ENCODE measurements around the gene TMEM114. TPM values are rescaled to one million over a fixed set of nuclear protein-coding genes. Genes with fewer than 3 reads are reported as not detected.
A peak's percentile ranks its signal among the peaks of the same experiment; 100 is the strongest.

TMEM114 gene
- polyA plus RNA-seq, 2 of the 4 experiments (the other 2 are of a cell fraction), result not detected

DNA sequence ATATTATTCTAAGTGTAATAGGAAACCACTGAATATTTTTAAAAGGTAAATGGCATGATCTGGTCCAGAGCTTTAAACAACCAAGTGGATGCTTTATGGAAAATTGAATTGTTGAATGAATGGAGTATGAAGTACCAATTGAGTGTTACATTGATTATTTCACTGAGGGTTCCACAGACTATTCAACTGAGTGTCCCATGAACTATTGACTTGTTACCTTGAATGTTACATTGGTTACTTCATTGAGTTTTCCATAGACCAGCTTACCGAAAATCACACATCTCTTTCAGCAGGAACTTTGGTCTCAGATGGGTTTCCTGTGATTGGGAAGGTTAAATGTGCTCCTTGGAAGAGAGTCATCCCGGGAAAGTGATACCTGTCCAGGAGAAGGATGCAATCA, 56.8 kb downstream of the TMEM114 start:
- Histone ChIP-seq H3K4me1 (no peaks in the 10 kb centered on the region), H3K27ac (no peak overlapping the region), H3K4me3 (no peak overlapping the region), H3K9me3 (no peaks in the 10 kb centered on the region), H3K4me2 (no peak overlapping the region)
- CTCF ChIA-PET, result interaction anchor here (1.6 kb wide), 1 partner anchor 9 kb away, joined by 4 read pairs; no protein-coding TSS in a partner anchor
- POLR2A ChIA-PET, result no interaction called here
- DNase-seq (ENCODE audit: low read depth in 1 of 2, low spot score in 1 of 2) (no peak), ATAC-seq (no peak), FAIRE-seq (no peak)
- WGBS (ENCODE audit: missing lambda C conversion rate), result 0% methylated on average over 2 of the region's 2 CpGs
- TF ChIP-seq E2F6 (IDR thresholded peaks at IDR 0.05; ENCODE audit: borderline replicate concordance, low read depth), result no peak

GRCh38 chr16:8530752-8531384, 59.4 kb downstream of the TMEM114 start:
- TF ChIP-seq POLR2A (IDR thresholded peaks at IDR 0.05; ENCODE audit: low read length), result no peak
- no peak for TF ChIP-seq SMC3 (IDR thresholded peaks at IDR 0.05)
- TF ChIP-seq, protein P1, sequence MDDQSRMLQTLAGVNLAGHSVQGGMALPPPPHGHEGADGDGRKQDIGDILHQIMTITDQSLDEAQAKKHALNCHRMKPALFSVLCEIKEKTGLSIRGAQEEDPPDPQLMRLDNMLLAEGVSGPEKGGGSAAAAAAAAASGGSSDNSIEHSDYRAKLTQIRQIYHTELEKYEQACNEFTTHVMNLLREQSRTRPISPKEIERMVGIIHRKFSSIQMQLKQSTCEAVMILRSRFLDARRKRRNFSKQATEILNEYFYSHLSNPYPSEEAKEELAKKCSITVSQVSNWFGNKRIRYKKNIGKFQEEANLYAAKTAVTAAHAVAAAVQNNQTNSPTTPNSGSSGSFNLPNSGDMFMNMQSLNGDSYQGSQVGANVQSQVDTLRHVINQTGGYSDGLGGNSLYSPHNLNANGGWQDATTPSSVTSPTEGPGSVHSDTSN (IDR thresholded peaks at IDR 0.05), result no peak
- no peak for TF ChIP-seq FOXS1 (CRISPR knock-in tag; IDR thresholded peaks at IDR 0.05)
- TF ChIP-seq MAZ (IDR thresholded peaks at IDR 0.05; ENCODE audit: borderline replicate concordance, low read depth, low read length), result no peak
- no peak for TF ChIP-seq JUNB (IDR thresholded peaks at IDR 0.05)
- FAIRE-seq (no peak), DNase-seq (ENCODE audit: low read depth in 1 of 2, low spot score in 1 of 2) (no peak), ATAC-seq (no peak)
- CTCF ChIA-PET, result no interaction called here
- POLR2A ChIA-PET, result no interaction called here
- Histone ChIP-seq H3K4me2 (no peak overlapping the region), H3K4me1 (no peaks in the 10 kb centered on the region), H3K27ac (no peak overlapping the region), H3K9me3 (no peaks in the 10 kb centered on the region), H3K4me3 (no peak overlapping the region)
- 18% methylated on average over 5 of the region's 5 CpGs for WGBS (ENCODE audit: missing lambda C conversion rate)

DNA sequence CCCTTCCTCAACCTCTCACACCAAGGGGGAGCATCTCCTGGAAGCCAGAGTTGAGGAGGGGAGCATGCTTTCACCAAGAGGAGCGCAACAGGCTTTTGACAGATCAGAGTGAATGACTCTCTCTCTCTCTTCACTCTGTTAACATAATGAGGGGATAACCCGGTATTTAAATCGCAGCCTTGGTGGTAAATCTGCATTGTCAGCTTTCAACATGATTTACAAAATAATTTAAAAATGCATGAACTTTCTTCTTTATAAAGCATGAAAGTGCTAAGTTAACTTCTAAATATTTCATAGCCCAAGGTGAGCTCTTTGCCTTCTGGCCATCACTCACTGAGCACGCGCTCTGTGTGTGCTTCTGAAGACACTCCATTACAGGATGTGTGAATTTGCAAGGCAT, 61.8 kb downstream of the TMEM114 start:
- ChIA-PET POLR2A (no interaction called here), CTCF (interaction anchor here (0.6 kb wide), 1 partner anchor 8 kb away, joined by 3 read pairs; no protein-coding TSS in a partner anchor)
- DNase-seq (ENCODE audit: low read depth in 1 of 2, low spot score in 1 of 2) (no peak), FAIRE-seq (no peak), ATAC-seq (no peak)
- H3K27ac ChIP-seq, result no peak overlapping the region
- no peak overlapping the region for H3K4me3 ChIP-seq
- H3K4me1 ChIP-seq, result no peaks in the 10 kb centered on the region
- no peak overlapping the region for H3K4me2 ChIP-seq
- TF ChIP-seq HEYL (CRISPR knock-in tag; IDR thresholded peaks at IDR 0.05), result no peak
- peak; percentile 26 for TF ChIP-seq MAFK (IDR thresholded peaks at IDR 0.05; ENCODE audit: partially characterized antibody)
- 30% methylated on average over 5 of the region's 5 CpGs for WGBS (ENCODE audit: missing lambda C conversion rate)
- no peaks in the 10 kb centered on the region for H3K9me3 ChIP-seq

DNA sequence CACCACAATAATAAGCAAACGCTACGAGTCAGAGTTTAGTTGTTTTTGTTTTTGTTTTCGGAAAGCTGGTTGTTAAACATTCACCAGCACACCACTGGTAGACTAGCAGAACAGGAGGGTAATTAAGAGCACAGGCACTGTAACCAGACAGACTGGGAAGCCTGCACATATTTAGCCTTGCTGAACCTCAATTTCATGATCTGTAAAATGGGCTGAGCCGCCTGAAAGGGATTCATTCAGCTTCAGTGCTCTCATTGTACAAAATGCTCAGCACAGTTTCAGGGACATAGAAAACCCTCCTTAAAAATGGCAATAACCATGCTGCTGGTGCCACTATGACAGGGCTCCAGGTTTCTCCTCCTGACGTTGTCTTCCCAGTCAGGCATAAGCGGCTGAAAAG, 66.4 kb downstream of the TMEM114 start:
- Histone ChIP-seq H3K4me3 (no peak overlapping the region), H3K4me1 (no peaks in the 10 kb centered on the region), H3K27ac (no peak overlapping the region), H3K4me2 (no peak overlapping the region), H3K9me3 (no peaks in the 10 kb centered on the region)
- no peak for FAIRE-seq
- CTCF ChIA-PET, result interaction anchor here (2.1 kb wide), 1 partner anchor 9 kb away, joined by 4 read pairs; no protein-coding TSS in a partner anchor
- TF ChIP-seq RARB (CRISPR knock-in tag; IDR thresholded peaks at IDR 0.05), result no peak
- TF ChIP-seq RNF2 (IDR thresholded peaks at IDR 0.05; ENCODE audit: borderline replicate concordance, low read depth), result no peak
- TF ChIP-seq BHLHE40 (IDR thresholded peaks at IDR 0.05; ENCODE audit: low read depth, low read length), result no peak
- no peak for TF ChIP-seq KDM5A (IDR thresholded peaks at IDR 0.05)
- no peak for ATAC-seq
- POLR2A ChIA-PET, result no interaction called here
- WGBS (ENCODE audit: missing lambda C conversion rate), result 24% methylated on average over 6 of the region's 6 CpGs
- no peak for DNase-seq (ENCODE audit: low read depth in 1 of 2, low spot score in 1 of 2)

- WGBS (ENCODE audit: missing lambda C conversion rate), result 5% methylated on average over 7 of the region's 7 CpGs
- POLR2A ChIA-PET, result no interaction called here
- CTCF ChIA-PET, result no interaction called here
- H3K4me1 ChIP-seq, result no peaks in the 10 kb centered on the region
- no peak overlapping the region for H3K4me2 ChIP-seq
- no peak overlapping the region for H3K4me3 ChIP-seq
- FAIRE-seq (no peak), DNase-seq (ENCODE audit: low read depth in 1 of 2, low spot score in 1 of 2) (no peak), ATAC-seq (no peak)
- no peaks in the 10 kb centered on the region for H3K9me3 ChIP-seq
- TF ChIP-seq ZC3H11A (IDR thresholded peaks at IDR 0.05) (no peak), HEYL (CRISPR knock-in tag; IDR thresholded peaks at IDR 0.05) (no peak), EHMT2 (IDR thresholded peaks at IDR 0.05; ENCODE audit: low read depth) (no peak), E2F6 (IDR thresholded peaks at IDR 0.05; ENCODE audit: borderline replicate concordance, low read depth) (no peak), NPAS2 (CRISPR knock-in tag; IDR thresholded peaks at IDR 0.05; ENCODE audit: borderline replicate concordance) (no peak), HOXA7 (CRISPR knock-in tag; IDR thresholded peaks at IDR 0.05) (no peak), BCL3 (IDR thresholded peaks at IDR 0.05) (no peak)
- no peak overlapping the region for H3K27ac ChIP-seq
Observed at GRCh38 chr16:8522757-8523156, 67.6 kb downstream of the TMEM114 start.

Measured in A549 (cell line).